CD8-positive, alpha-beta memory T cell (primary cell): ENCODE results near the gene KRT10. TPM values are rescaled to one million over a fixed set of nuclear protein-coding genes. Genes with fewer than 3 reads are reported as not detected.
"Not testable (repeated sequence)": the region's sequence is repeated elsewhere in the genome, so short reads cannot be mapped to it uniquely, and the experiment has no call there.

ENCODE experiments used
- CTCF ChIA-PET: fragments of 350-600 bp; sonication (Branson Sonifier 250); formaldehyde crosslinking; loops from one replicate; lab custom pipeline; 2021; ENCODE audit warnings: antibody characterized with exemption; lab: Charles Lee
- POLR2A ChIA-PET: fragments of 350-600 bp; sonication (Branson Sonifier 250); formaldehyde crosslinking; loops from one replicate; lab custom pipeline; 2021; ENCODE audit warnings: antibody characterized with exemption; lab: Charles Lee
- DNase-seq, 5 donors: peaks; one replicate each; pipeline versions ENCODE4 v3.0.0 to v3.0.0-alpha.2; 2020 to 2022; ENCODE audit warnings: mixed read lengths in 1 of 5
- H3K27ac ChIP-seq: one replicate; pipeline ENCODE4 v1.7.0; 2013; ENCODE audit warnings: low read depth, mild to moderate bottlenecking, low read length, moderate library complexity
- H3K27me3 ChIP-seq: 2 replicates; pipeline ENCODE4 v1.7.0; 2013; ENCODE audit warnings: low read length, mild to moderate bottlenecking; ENCODE audit not compliant: insufficient read depth, poor library complexity, severe bottlenecking
- H3K36me3 ChIP-seq: 2 replicates; pipeline ENCODE4 v1.7.0; 2013; ENCODE audit warnings: mild to moderate bottlenecking, low read length, moderate library complexity; ENCODE audit not compliant: insufficient read depth
- H3K4me1 ChIP-seq: 2 replicates; pipeline ENCODE4 v1.7.0; 2013; ENCODE audit warnings: mild to moderate bottlenecking, low read length, moderate library complexity; ENCODE audit not compliant: insufficient read depth
- H3K4me3 ChIP-seq: 2 replicates; pipeline ENCODE4 v1.7.0; 2013; ENCODE audit warnings: mild to moderate bottlenecking, low read length
- H3K9me3 ChIP-seq: 2 replicates; pipeline ENCODE4 v1.7.0; 2013; ENCODE audit warnings: mild to moderate bottlenecking, low read length
- H3K27ac Mint-ChIP-seq, 8 donors: one replicate each; pipeline ENCODE4 v1.8.0; 2020 to 2021; ENCODE audit warnings: mixed read lengths in 8 of 8, mild to moderate bottlenecking in 6 of 8, inconsistent platforms in 3 of 8, moderate library complexity in 3 of 8
- H3K27me3 Mint-ChIP-seq, 2 donors: one replicate each; pipeline ENCODE4 v1.8.0; 2020 to 2021; ENCODE audit warnings: mixed read lengths in 2 of 2, mild to moderate bottlenecking in 1 of 2, moderate library complexity in 1 of 2
- H3K36me3 Mint-ChIP-seq, 3 donors: one replicate each; pipeline ENCODE4 v1.8.0; 2020 to 2021; ENCODE audit warnings: mixed read lengths in 3 of 3, inconsistent platforms in 1 of 3, mild to moderate bottlenecking in 1 of 3
- H3K4me1 Mint-ChIP-seq, 3 donors: one replicate each; pipeline ENCODE4 v1.8.0; 2020 to 2021; ENCODE audit warnings: mixed read lengths in 3 of 3, inconsistent platforms in 1 of 3, mild to moderate bottlenecking in 1 of 3
- H3K4me3 Mint-ChIP-seq, 7 donors: one replicate each; pipeline ENCODE4 v1.8.0; 2020 to 2021; ENCODE audit warnings: mixed read lengths in 7 of 7, mild to moderate bottlenecking in 6 of 7, moderate library complexity in 4 of 7, inconsistent platforms in 2 of 7
- H3K9me3 Mint-ChIP-seq, 5 donors: one replicate each; pipeline ENCODE4 v1.8.0; 2020 to 2022; ENCODE audit warnings: mixed read lengths in 5 of 5, mild to moderate bottlenecking in 3 of 5, moderate library complexity in 2 of 5, inconsistent platforms in 1 of 5
- polyA plus RNA-seq: library from polyadenylated mRNA; unstranded; fragments of 300-500 nt; fragmentation: Illumina TruSeq; gene quantifications from one replicate; pipeline ENCODE4 v1.2.3, GENCODE V29; 2021
- total RNA-seq, 2 experiments: library from RNA; stranded (reverse); gene quantifications; one replicate each; pipeline ENCODE4 v1.2.3, GENCODE V29; 2021

The KRT10 gene
- total and polyA plus RNA-seq, 3 experiments from 2014 or later = 57.5 to 218 (median 61.9) TPM

GRCh38 chr17:40819528-40820125 lies 2.8 kb downstream of the KRT10 start:
- Mint-ChIP-seq H3K36me3 (peaks cover 14 to 45% (median 22%) of the 10 kb centered on the region in 3 donors), H3K4me1 (peaks cover 21 to 29% (median 28%) of the 10 kb centered on the region in 3 donors), H3K4me3 (peak overlapping the region; percentile 76 to 99 (median 82)), H3K9me3 (peaks cover 0 to 6% (median 0%) of the 10 kb centered on the region in 5 donors), H3K27ac (peak overlapping the region; percentile 76 to 97 (median 83)), H3K27me3 (peaks cover 3 to 19% of the 10 kb centered on the region in 2 donors)
- Histone ChIP-seq H3K4me1 (peaks cover 19% of the 10 kb centered on the region), H3K36me3 (peaks cover 9% of the 10 kb centered on the region), H3K4me3 (peak overlapping the region; percentile 77), H3K27ac (peak overlapping the region; percentile 71), H3K9me3 (no peaks in the 10 kb centered on the region), H3K27me3 (no peaks in the 10 kb centered on the region)
- DNase-seq = no peak
- CTCF ChIA-PET = interaction anchor here (1.3 to 1.4 kb wide), 2 partner anchors 829 to 843 kb away, joined by 7 to 9 read pairs; no protein-coding TSS in a partner anchor
- POLR2A ChIA-PET = interaction anchor here (2.3 kb wide), 1 partner anchor 870 kb away, joined by 8 read pairs; no protein-coding TSS in a partner anchor

- Mint-ChIP-seq H3K27me3 (peaks cover 4 to 22% of the 10 kb centered on the region in 2 donors), H3K9me3 (peaks cover 0 to 6% (median 0%) of the 10 kb centered on the region in 5 donors), H3K4me1 (peaks cover 21 to 29% (median 28%) of the 10 kb centered on the region in 3 donors), H3K27ac (peak overlapping the region; percentile 90 to 98 (median 94)), H3K4me3 (peak overlapping the region; percentile 89 to 99 (median 92)), H3K36me3 (peaks cover 14 to 40% (median 22%) of the 10 kb centered on the region in 3 donors)
- Histone ChIP-seq H3K4me3 (peak overlapping the region; percentile 83), H3K27me3 (no peaks in the 10 kb centered on the region), H3K27ac (peak overlapping the region; percentile 71), H3K36me3 (peaks cover 9% of the 10 kb centered on the region), H3K4me1 (peaks cover 19% of the 10 kb centered on the region), H3K9me3 (no peaks in the 10 kb centered on the region)
- DNase-seq = peak; percentile 78 to 86 (median 81)
- POLR2A ChIA-PET = interaction anchor here (0.8 to 2.3 kb wide), 8 partner anchors 171 to 872 kb away, joined by 3 to 10 read pairs (median 4); partner anchors contain the start of genes KRTAP16-1 and SMARCE1
- CTCF ChIA-PET = interaction anchor here (0.9 to 1.4 kb wide), 4 partner anchors 829 to 877 kb away, joined by 4 to 9 read pairs (median 6); no protein-coding TSS in a partner anchor
These were observed 3.5 kb downstream of the KRT10 start for GRCh38 chr17:40818733-40819527.

GRCh38 chr17:40818343-40818732 lies 4.1 kb downstream of the KRT10 start:
- H3K36me3 ChIP-seq = peaks cover 9% of the 10 kb centered on the region
- no peak for DNase-seq
- Mint-ChIP-seq H3K4me1 (peaks cover 21 to 29% (median 28%) of the 10 kb centered on the region in 3 donors), H3K9me3 (peaks cover 0 to 6% (median 0%) of the 10 kb centered on the region in 5 donors), H3K36me3 (peaks cover 14 to 38% (median 22%) of the 10 kb centered on the region in 3 donors), H3K27me3 (peaks cover 8 to 21% of the 10 kb centered on the region in 2 donors), H3K4me3 (peak overlapping the region; percentile 89 to 99 (median 92)), H3K27ac (peak overlapping the region; percentile 90 to 98 (median 94))
- H3K9me3 ChIP-seq = no peaks in the 10 kb centered on the region
- POLR2A ChIA-PET = interaction anchor here (0.8 to 2.3 kb wide), 8 partner anchors 170 to 873 kb away, joined by 3 to 10 read pairs (median 4); partner anchors contain the start of genes KRTAP16-1 and SMARCE1
- peak overlapping the region; percentile 83 for H3K4me3 ChIP-seq
- peaks cover 19% of the 10 kb centered on the region for H3K4me1 ChIP-seq
- CTCF ChIA-PET = interaction anchor here (0.9 to 1.4 kb wide), 4 partner anchors 830 to 878 kb away, joined by 4 to 9 read pairs (median 6); no protein-coding TSS in a partner anchor
- peak overlapping the region; percentile 71 for H3K27ac ChIP-seq
- no peaks in the 10 kb centered on the region for H3K27me3 ChIP-seq

- Histone ChIP-seq H3K27me3 (peaks cover 4% of the 10 kb centered on the region), H3K27ac (no peak overlapping the region), H3K36me3 (peaks cover 9% of the 10 kb centered on the region), H3K4me3 (no peak overlapping the region), H3K9me3 (no peaks in the 10 kb centered on the region), H3K4me1 (peaks cover 19% of the 10 kb centered on the region)
- peaks cover 11 to 34% (median 19%) of the 10 kb centered on the region in 3 donors for H3K36me3 Mint-ChIP-seq
- ChIA-PET POLR2A (interaction anchor here (2.3 kb wide), 1 partner anchor 872 kb away, joined by 8 read pairs; no protein-coding TSS in a partner anchor), CTCF (no interaction called here)
- no peak for DNase-seq
- H3K27ac Mint-ChIP-seq = peak overlapping the region in 5 of 8 donors; percentile 13 to 63 (median 29)
- H3K9me3 Mint-ChIP-seq = peaks cover 0 to 6% (median 0%) of the 10 kb centered on the region in 5 donors
- peaks cover 21 to 29% (median 28%) of the 10 kb centered on the region in 3 donors for H3K4me1 Mint-ChIP-seq
- peak overlapping the region in 6 of 7 donors; percentile 44 to 99 (median 76) for H3K4me3 Mint-ChIP-seq
- H3K27me3 Mint-ChIP-seq = peaks cover 13 to 27% of the 10 kb centered on the region in 2 donors
These were observed 5.2 kb downstream of the KRT10 start for GRCh38 chr17:40817103-40817682.

- DNase-seq = no peak
- Mint-ChIP-seq H3K36me3 (peaks cover 8 to 30% (median 19%) of the 10 kb centered on the region in 3 donors), H3K9me3 (peaks cover 0 to 6% (median 0%) of the 10 kb centered on the region in 5 donors), H3K27me3 (peaks cover 18 to 33% of the 10 kb centered on the region in 2 donors), H3K4me1 (peaks cover 21 to 29% (median 28%) of the 10 kb centered on the region in 3 donors), H3K4me3 (peak overlapping the region in 4 of 7 donors; percentile 23 to 99 (median 78)), H3K27ac (peak overlapping the region in 1 of 8 donors; percentile 26)
- Histone ChIP-seq H3K9me3 (no peaks in the 10 kb centered on the region), H3K36me3 (peaks cover 9% of the 10 kb centered on the region), H3K27ac (no peak overlapping the region), H3K4me1 (peaks cover 19% of the 10 kb centered on the region), H3K27me3 (peaks cover 9% of the 10 kb centered on the region), H3K4me3 (no peak overlapping the region)
- CTCF ChIA-PET = interaction anchor here (1.4 kb wide), 1 partner anchor 733 kb away, joined by 4 read pairs; no protein-coding TSS in a partner anchor
- POLR2A ChIA-PET = interaction anchor here (0.7 kb wide), 1 partner anchor 891 kb away, joined by 4 read pairs; no protein-coding TSS in a partner anchor
These were observed 5.8 kb downstream of the KRT10 start for GRCh38 chr17:40816569-40816968.

- Mint-ChIP-seq H3K36me3 (peaks cover 8 to 26% (median 19%) of the 10 kb centered on the region in 3 donors), H3K4me1 (peaks cover 19 to 29% (median 26%) of the 10 kb centered on the region in 3 donors), H3K27ac (no peak overlapping the region), H3K4me3 (peak overlapping the region in 1 of 7 donors; percentile 52), H3K9me3 (peaks cover 0 to 5% (median 0%) of the 10 kb centered on the region in 5 donors), H3K27me3 (peaks cover 23 to 43% of the 10 kb centered on the region in 2 donors)
- H3K9me3 ChIP-seq = no peaks in the 10 kb centered on the region
- peaks cover 18% of the 10 kb centered on the region for H3K4me1 ChIP-seq
- DNase-seq = no peak
- H3K36me3 ChIP-seq = peaks cover 9% of the 10 kb centered on the region
- ChIA-PET POLR2A (no interaction called here), CTCF (interaction anchor here (0.8 to 1.4 kb wide), 2 partner anchors 734 to 848 kb away, joined by 4 read pairs; no protein-coding TSS in a partner anchor)
- no peak overlapping the region for H3K4me3 ChIP-seq
- H3K27me3 ChIP-seq = peaks cover 21% of the 10 kb centered on the region
- no peak overlapping the region for H3K27ac ChIP-seq
These were observed 7.0 kb downstream of the KRT10 start for GRCh38 chr17:40815381-40815780.

GRCh38 chr17:40814657-40815056 lies 7.8 kb downstream of the KRT10 start:
- H3K9me3 ChIP-seq, CTCF ChIA-PET, H3K4me3 ChIP-seq, H3K36me3 ChIP-seq, H3K27ac Mint-ChIP-seq, POLR2A ChIA-PET, DNase-seq, H3K27ac ChIP-seq, H3K9me3 Mint-ChIP-seq: not testable (repeated sequence)
- Mint-ChIP-seq H3K4me3 (peak overlapping the region in 1 of 7 donors; percentile 52), H3K4me1 (peaks cover 13 to 23% (median 18%) of the 10 kb centered on the region in 3 donors), H3K27me3 (peaks cover 24 to 49% of the 10 kb centered on the region in 2 donors), H3K36me3 (peaks cover 8 to 19% (median 19%) of the 10 kb centered on the region in 3 donors)
- H3K27me3 ChIP-seq = peaks cover 28% of the 10 kb centered on the region
- peaks cover 11% of the 10 kb centered on the region for H3K4me1 ChIP-seq
